SK-N-SH (cell line): ENCODE measurements around the gene ARMC8. TPM values are rescaled to one million over a fixed set of nuclear protein-coding genes. Genes with fewer than 3 reads are reported as not detected.

Experiments used
- CTCF ChIA-PET: fragments of 300-600, 350-600 bp; formaldehyde crosslinking; extraction: SDS; loops from one replicate; lab custom pipeline; 2021; lab: Yijun Ruan, JAX
- POLR2A ChIA-PET: fragments of 350-600 bp; sonication (Branson Sonifier 250); formaldehyde crosslinking; extraction: SDS; loops from one replicate; lab custom pipeline; 2020; ENCODE audit warnings: antibody characterized with exemption, inconsistent platforms; lab: Yijun Ruan, JAX
- DNase-seq: peaks from one replicate; pipeline ENCODE4 v3.0.0; 2012
- H2AFZ ChIP-seq: fragments of 200-600 bp; sonication (generic); 2 replicates; pipeline ENCODE4 v1.8.1; 2016; ENCODE audit warnings: antibody characterized with exemption, mild to moderate bottlenecking, low read depth
- H3F3A ChIP-seq: fragments of 200-600 bp; sonication (generic); replicated peaks from 2 replicates; pipeline ENCODE3; 2016; ENCODE audit warnings: antibody characterized with exemption, mild to moderate bottlenecking; ENCODE audit not compliant: insufficient read depth
- H3K27ac ChIP-seq, 2 experiments: fragments of 200-500 bp in 1 of 2; fragments of 200-600 bp in 1 of 2; sonication (Bioruptor generic) in 1 of 2; sonication (generic), shearing (Covaris generic) in 1 of 2; 2 replicates each; pipeline versions ENCODE4 v1.5.1 to v1.6.1; 2014 to 2016; ENCODE audit warnings: low read depth in 2 of 2, inconsistent platforms in 1 of 2, low read length in 1 of 2, mild to moderate bottlenecking in 1 of 2, mixed read lengths in 1 of 2
- H3K27me3 ChIP-seq: fragments of 200-600 bp; sonication (generic), shearing (Covaris generic); 2 replicates; pipeline ENCODE4 v1.6.1; 2016; ENCODE audit warnings: mixed run types; ENCODE audit not compliant: insufficient read depth
- H3K36me3 ChIP-seq, 2 experiments: fragments of 200-500 bp in 1 of 2; fragments of 200-600 bp in 1 of 2; sonication (Bioruptor generic) in 1 of 2; sonication (generic) in 1 of 2; replicated peaks in 1 of 2; 2 replicates each; pipeline versions ENCODE3 to v1.5.1; 2014 to 2016; ENCODE audit warnings: low read length in 1 of 2, mild to moderate bottlenecking in 1 of 2; ENCODE audit not compliant: insufficient read depth in 2 of 2, control insufficient read depth in 1 of 2
- H3K4me1 ChIP-seq, 2 experiments: fragments of 200-500 bp in 1 of 2; fragments of 200-600 bp in 1 of 2; sonication (Bioruptor generic) in 1 of 2; sonication (generic), shearing (Covaris generic) in 1 of 2; 2 replicates each; pipeline versions ENCODE4 v1.5.1 to v1.6.1; 2014 to 2016; ENCODE audit warnings: low read depth in 1 of 2, low read length in 1 of 2, mixed run types in 1 of 2; ENCODE audit not compliant: insufficient read depth in 2 of 2, control insufficient read depth in 1 of 2
- H3K4me2 ChIP-seq: fragments of 200-600 bp; sonication (generic), shearing (Covaris generic); 2 replicates; pipeline ENCODE4 v1.6.1; 2017; ENCODE audit warnings: mixed run types
- H3K4me3 ChIP-seq, 2 experiments: fragments of 200-500 bp in 1 of 2; fragments of 200-600 bp in 1 of 2; sonication (Bioruptor generic) in 1 of 2; sonication (generic), shearing (Covaris generic) in 1 of 2; 2 replicates each; pipeline versions ENCODE4 v1.5.1 to v1.8.1; 2014 to 2016; ENCODE audit warnings: low read depth in 2 of 2, inconsistent platforms in 1 of 2, low read length in 1 of 2, mild to moderate bottlenecking in 1 of 2, mixed read lengths in 1 of 2, moderate library complexity in 1 of 2
- H3K79me2 ChIP-seq: fragments of 200-600 bp; sonication (generic); 2 replicates; pipeline ENCODE4 v1.8.1; 2017; ENCODE audit warnings: mild to moderate bottlenecking; ENCODE audit not compliant: insufficient read depth
- H3K9ac ChIP-seq: fragments of 200-600 bp; sonication (generic); 2 replicates; pipeline ENCODE4 v1.6.1; 2017; ENCODE audit warnings: mixed run types
- H3K9me2 ChIP-seq: fragments of 200-600 bp; sonication (generic); 2 replicates; pipeline ENCODE4 v1.6.1; 2017; ENCODE audit warnings: mixed run types
- H3K9me3 ChIP-seq: fragments of 200-600 bp; sonication (generic); 2 replicates; pipeline ENCODE4 v1.6.1; 2017; ENCODE audit warnings: mixed run types, mild to moderate bottlenecking, moderate library complexity
- H4K20me1 ChIP-seq: fragments of 200-600 bp; sonication (generic); 2 replicates; pipeline ENCODE4 v1.6.1; 2017; ENCODE audit warnings: mild to moderate bottlenecking, mixed run types; ENCODE audit not compliant: insufficient read depth
- CHD2 ChIP-seq: fragments of 150-350 bp; IDR thresholded peaks from 2 replicates; pipeline ENCODE4 v1.6.1; 2018; ENCODE audit warnings: low read length; ENCODE audit not compliant: partially characterized antibody
- CTCF ChIP-seq: fragments of 200-600 bp; sonication (generic); IDR thresholded peaks from 2 replicates; pipeline ENCODE4 v1.6.1; 2017; ENCODE audit warnings: antibody characterized with exemption, mild to moderate bottlenecking, moderate library complexity
- ELF1 ChIP-seq: IDR thresholded peaks from 2 replicates; pipeline ENCODE4 v1.4.0; 2012
- EP300 ChIP-seq, 2 experiments: IDR thresholded peaks; 2 replicates each; pipeline versions ENCODE4 v1.4.0 to v1.6.1; 2012; ENCODE audit warnings: borderline replicate concordance in 1 of 2, low read depth in 1 of 2, low read length in 1 of 2
- FOSL2 ChIP-seq: IDR thresholded peaks from 2 replicates; pipeline ENCODE4 v1.4.0; 2012; ENCODE audit warnings: low read depth, mild to moderate bottlenecking, moderate library complexity, borderline replicate concordance
- FOXJ3 ChIP-seq: sonication (generic); formaldehyde crosslinking; IDR thresholded peaks from 2 replicates; pipeline ENCODE4 v1.5.1; 2020; ENCODE audit warnings: mild to moderate bottlenecking, missing genetic modification reagents
- GABPA ChIP-seq: IDR thresholded peaks from 2 replicates; pipeline ENCODE4 v1.4.0; 2012; ENCODE audit warnings: low read depth, mild to moderate bottlenecking
- JUND ChIP-seq: IDR thresholded peaks from 2 replicates; pipeline ENCODE4 v1.4.0; 2012
- MAX ChIP-seq: IDR thresholded peaks from 2 replicates; pipeline ENCODE4 v1.4.0; 2012; ENCODE audit warnings: low read depth
- MEF2A ChIP-seq: IDR thresholded peaks from 2 replicates; pipeline ENCODE4 v1.4.0; 2012; ENCODE audit warnings: low read depth, borderline replicate concordance
- NRF1 ChIP-seq: IDR thresholded peaks from 2 replicates; pipeline ENCODE4 v1.6.1; 2012; ENCODE audit warnings: low read depth, mild to moderate bottlenecking, low read length
- PBX3 ChIP-seq: IDR thresholded peaks from 2 replicates; pipeline ENCODE4; 2012
- POLR2AphosphoS5 ChIP-seq: IDR thresholded peaks from 2 replicates; pipeline ENCODE4 v1.6.1; 2012; ENCODE audit warnings: low read depth, low read length
- RAD21 ChIP-seq: IDR thresholded peaks from 2 replicates; pipeline ENCODE4 v1.6.1; 2012; ENCODE audit warnings: mild to moderate bottlenecking, low read length
- RFX5 ChIP-seq: IDR thresholded peaks from 2 replicates; pipeline ENCODE4 v1.6.1; 2012; ENCODE audit warnings: mild to moderate bottlenecking, improper control_type of control experiment, low read length
- SIN3A ChIP-seq: IDR thresholded peaks from 2 replicates; pipeline ENCODE4 v1.6.1; 2012; ENCODE audit warnings: low read depth, mild to moderate bottlenecking, low read length, moderate library complexity, borderline replicate concordance
- SMC3 ChIP-seq: IDR thresholded peaks from 2 replicates; pipeline ENCODE4 v1.6.1; 2012; ENCODE audit warnings: low read depth, low read length, improper control_type of control experiment
- TCF12 ChIP-seq: IDR thresholded peaks from 2 replicates; pipeline ENCODE4 v1.4.0; 2012
- ZBTB33 ChIP-seq: IDR thresholded peaks from 2 replicates; pipeline ENCODE4 v1.4.0; 2012; ENCODE audit warnings: low read depth, borderline replicate concordance
- WGBS: methylation state at CpG from one replicate; pipeline ENCODE4 v1.1.6; 2017; ENCODE audit warnings: low lambda C conversion rate; 5-methylcytosine and 5-hydroxymethylcytosine counted together
- polyA plus RNA-seq, 3 experiments: library from polyadenylated mRNA; depleted of rRNA; stranded (reverse); fragments of >200 nt; gene quantifications; 2 replicates each; pipeline ENCODE4 v1.2.3, GENCODE V29; 2012

The ARMC8 gene
- polyA plus RNA-seq, 1 of the 3 experiments (the other 2 are of a cell fraction) = 35.5 TPM

- Histone ChIP-seq H3K79me2 (no peaks in the 10 kb centered on the region), H3K4me3 (no peak overlapping the region), H3K9me3 (no peaks in the 10 kb centered on the region), H3K4me2 (no peak overlapping the region), H3K36me3 (peaks cover 43 to 48% of the 10 kb centered on the region in 2 experiments), H3K9ac (no peak overlapping the region), H3K4me1 (no peaks in the 10 kb centered on the region), H4K20me1 (no peaks in the 10 kb centered on the region), H2AFZ (no peak overlapping the region), H3K27ac (no peak overlapping the region), H3K9me2 (no peaks in the 10 kb centered on the region), H3F3A (peaks cover 8% of the 10 kb centered on the region), H3K27me3 (no peaks in the 10 kb centered on the region)
- 98% methylated on average over 2 of the region's 2 CpGs for WGBS
- TF ChIP-seq SMC3 (no peak), GABPA (no peak), CTCF (peak; percentile 43)
- CTCF ChIA-PET = interaction anchor here (0.6 to 2.5 kb wide), 6 partner anchors 9 to 202 kb away, joined by 3 to 8 read pairs (median 4); no protein-coding TSS in a partner anchor
- no peak for DNase-seq
- POLR2A ChIA-PET = no interaction called here
Measured at GRCh38 chr3:138270245-138270644, 83.1 kb downstream of the ARMC8 start.

- Histone ChIP-seq H3K27me3 (no peaks in the 10 kb centered on the region), H3K9ac (no peak overlapping the region), H4K20me1 (no peaks in the 10 kb centered on the region), H3K27ac (no peak overlapping the region), H3K9me3 (no peaks in the 10 kb centered on the region), H3K36me3 (peaks cover 47 to 50% of the 10 kb centered on the region in 2 experiments), H3K9me2 (no peaks in the 10 kb centered on the region), H3K4me2 (no peak overlapping the region), H3K4me1 (no peaks in the 10 kb centered on the region), H3K79me2 (no peaks in the 10 kb centered on the region), H3F3A (peaks cover 8% of the 10 kb centered on the region), H2AFZ (no peak overlapping the region), H3K4me3 (no peak overlapping the region)
- ChIA-PET POLR2A (no interaction called here), CTCF (interaction anchor here (0.8 to 2.5 kb wide), 3 partner anchors 10 to 13 kb away, joined by 3 to 8 read pairs (median 3); no protein-coding TSS in a partner anchor)
- no peak for DNase-seq
- TF ChIP-seq EP300 (IDR thresholded peaks at IDR 0.05; ENCODE audit: borderline replicate concordance in 1 of 2, low read depth in 1 of 2, low read length in 1 of 2) (no peak), JUND (no peak), RAD21 (no peak), POLR2AphosphoS5 (no peak), SMC3 (no peak), GABPA (no peak), CHD2 (no peak), ELF1 (no peak), ZBTB33 (no peak), PBX3 (no peak), SIN3A (no peak), TCF12 (no peak), MEF2A (no peak), FOXJ3 (no peak), CTCF (no peak), NRF1 (no peak), MAX (no peak), FOSL2 (no peak), RFX5 (no peak)
- 95% methylated on average over 2 of the region's 2 CpGs for WGBS
Measured at GRCh38 chr3:138271189-138271794, 84.2 kb downstream of the ARMC8 start.
